NOMO-1 (cell line): ENCODE data around the gene VPS33A.

Experiments used
- DNase-seq, 2 experiments: peaks; one replicate each; lab custom pipeline; 2025; ENCODE audit not compliant: unreplicated experiment in 2 of 2; lab: John Stamatoyannopoulos, UW

VPS33A gene

GRCh38 chr12:122184517-122184916, 81.8 kb downstream of the VPS33A start:
- no peak for DNase-seq

- no peak for DNase-seq
Measured at GRCh38 chr12:122183588-122183940, 82.7 kb downstream of the VPS33A start.

GRCh38 chr12:122182887-122183587, 83.3 kb downstream of the VPS33A start, which contains the start of gene LRRC43:
Gene LRRC43 (plus strand): TSS chr12:122183123. CDS start chr12:122183145, 22 bp downstream.
- no peak for DNase-seq
